Choroid plexus epithelial cell (primary cell): Measurements from ENCODE around the gene FPGT.

Source experiments
- DNase-seq: peaks from one replicate; pipeline ENCODE4 v3.0.0-alpha.2; 2010; ENCODE audit warnings: low read depth
- H3K4me3 ChIP-seq: 2 replicates; pipeline ENCODE4 v1.5.1; 2011; ENCODE audit warnings: low read depth, mild to moderate bottlenecking, control low read depth, low read length, moderate library complexity
- CTCF ChIP-seq: conservative IDR thresholded peaks from 2 replicates; pipeline ENCODE4 v1.5.1; 2011; ENCODE audit warnings: low read depth, mild to moderate bottlenecking, control low read depth, inconsistent platforms, low read length, moderate library complexity

The FPGT gene

DNA sequence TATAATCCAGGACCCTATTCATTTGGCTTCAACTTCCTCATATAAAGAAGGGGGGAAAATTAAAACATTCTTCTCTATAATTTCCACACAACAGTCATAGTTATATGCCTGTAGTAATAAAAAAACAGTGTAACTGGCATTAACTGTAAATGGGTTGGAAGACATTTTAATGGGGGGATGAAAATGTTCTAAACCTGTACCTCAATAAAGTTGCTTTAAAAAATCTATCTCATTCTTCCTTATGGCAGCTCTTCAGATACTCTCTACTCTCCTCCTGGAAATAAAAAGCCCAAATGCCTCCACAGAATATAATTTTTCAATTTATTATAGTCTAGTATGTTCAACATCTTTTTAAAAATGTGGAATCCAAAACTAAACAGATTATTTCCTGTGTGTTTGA lies 2.7 kb upstream of the FPGT start:
- DNase-seq: no peak
- TF ChIP-seq CTCF: no peak
- no peak overlapping the region for H3K4me3 ChIP-seq

- H3K4me3 ChIP-seq: peak overlapping the region; percentile 75
- no peak for DNase-seq
- TF ChIP-seq CTCF: no peak
These were observed 787 bp upstream of the FPGT start for GRCh38 chr1:74197255-74197654.

DNA sequence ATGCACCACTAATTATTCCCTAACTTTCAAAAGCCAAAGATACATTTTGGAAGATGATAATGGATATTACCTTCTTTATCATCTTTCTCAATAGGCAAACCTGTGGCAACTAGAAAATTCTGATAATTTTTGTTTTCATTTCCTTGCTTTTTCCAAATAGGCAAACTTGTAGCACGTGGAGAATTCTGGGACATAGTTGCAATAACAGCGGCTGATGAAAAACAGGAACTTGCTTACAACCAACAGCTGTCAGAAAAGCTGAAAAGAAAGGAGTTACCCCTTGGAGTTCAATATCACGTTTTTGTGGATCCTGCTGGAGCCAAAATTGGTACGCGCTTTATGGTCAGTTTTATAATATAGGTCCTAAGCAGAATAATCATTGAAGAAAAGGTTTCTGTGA lies 1.5 kb downstream of the FPGT start:
- no peak for DNase-seq
- H3K4me3 ChIP-seq: no peak overlapping the region
- TF ChIP-seq CTCF: no peak

DNA sequence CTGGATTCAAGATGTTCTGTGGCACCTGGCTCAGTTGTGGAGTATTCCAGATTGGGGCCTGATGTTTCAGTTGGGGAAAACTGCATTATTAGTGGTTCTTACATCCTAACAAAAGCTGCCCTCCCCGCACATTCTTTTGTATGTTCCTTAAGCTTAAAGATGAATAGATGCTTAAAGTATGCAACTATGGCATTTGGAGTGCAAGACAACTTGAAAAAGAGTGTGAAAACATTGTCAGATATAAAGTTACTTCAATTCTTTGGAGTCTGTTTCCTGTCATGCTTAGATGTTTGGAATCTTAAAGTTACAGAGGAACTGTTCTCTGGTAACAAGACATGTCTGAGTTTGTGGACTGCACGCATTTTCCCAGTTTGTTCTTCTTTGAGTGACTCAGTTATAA lies 7.2 kb downstream of the FPGT start:
- TF ChIP-seq CTCF: no peak
- DNase-seq: peak; percentile 25
- H3K4me3 ChIP-seq: no peak overlapping the region

- no peak for TF ChIP-seq CTCF
- no peak for DNase-seq
- no peak overlapping the region for H3K4me3 ChIP-seq
These were observed 17.2 kb downstream of the FPGT start for GRCh38 chr1:74215229-74215628.

GRCh38 chr1:74222701-74223100 lies 24.7 kb downstream of the FPGT start:
- TF ChIP-seq CTCF: no peak
- DNase-seq: no peak

GRCh38 chr1:74223453-74223852 lies 25.4 kb downstream of the FPGT start:
- DNase-seq: no peak
- H3K4me3 ChIP-seq: no peak overlapping the region
- TF ChIP-seq CTCF: no peak

More at GRCh38 chr1:74222701-74223100, 24.7 kb downstream of the FPGT start:
- H3K4me3 ChIP-seq: no peak overlapping the region
